Skin epidermis (tissue), 12 donors: Measurements from ENCODE around the gene COL4A6.

ENCODE experiments used
- H3K27ac ChIP-seq, 21 experiments: fragments of 200-600 bp; sonication (generic) in 11 of 21; one replicate each; pipeline ENCODE4 v1.5.0; 2020; ENCODE audit warnings: mild to moderate bottlenecking in 3 of 21, inconsistent platforms in 2 of 21, moderate library complexity in 2 of 21
- H3K4me3 ChIP-seq, 7 experiments: fragments of 200-600 bp; sonication (generic) in 2 of 7; one replicate each; pipeline ENCODE4 v1.5.0; 2020; ENCODE audit warnings: inconsistent platforms in 2 of 7, mild to moderate bottlenecking in 2 of 7, moderate library complexity in 1 of 7

Gene COL4A6

GRCh38 chrX:108169768-108170167 lies 268.5 kb downstream of the COL4A6 start:
- no peak overlapping the region for H3K4me3 ChIP-seq
- no peak overlapping the region for H3K27ac ChIP-seq

- Histone ChIP-seq H3K4me3 (no peak overlapping the region), H3K27ac (no peak overlapping the region)
These were observed 269.1 kb downstream of the COL4A6 start for GRCh38 chrX:108168961-108169740.

- H3K4me3 ChIP-seq, result no peak overlapping the region
- no peak overlapping the region for H3K27ac ChIP-seq
These were observed 270.9 kb downstream of the COL4A6 start for GRCh38 chrX:108167211-108167872.

- no peak overlapping the region for H3K27ac ChIP-seq
These were observed 272.7 kb downstream of the COL4A6 start for GRCh38 chrX:108165383-108166111.

GRCh38 chrX:108163333-108164082 lies 274.7 kb downstream of the COL4A6 start:
- H3K27ac ChIP-seq, result no peak overlapping the region
- H3K4me3 ChIP-seq, result no peak overlapping the region

More at GRCh38 chrX:108165383-108166111, 272.7 kb downstream of the COL4A6 start:
- H3K4me3 ChIP-seq, result no peak overlapping the region

GRCh38 chrX:108162265-108162664 lies 276.0 kb downstream of the COL4A6 start:
- Histone ChIP-seq H3K4me3 (no peak overlapping the region), H3K27ac (no peak overlapping the region)

GRCh38 chrX:108160309-108160708 lies 277.9 kb downstream of the COL4A6 start:
- H3K4me3 ChIP-seq, result no peak overlapping the region
- no peak overlapping the region for H3K27ac ChIP-seq

GRCh38 chrX:108159028-108159670 lies 279.1 kb downstream of the COL4A6 start:
- H3K4me3 ChIP-seq, result no peak overlapping the region
- no peak overlapping the region for H3K27ac ChIP-seq

GRCh38 chrX:108157628-108158027 lies 280.6 kb downstream of the COL4A6 start:
- Histone ChIP-seq H3K4me3 (no peak overlapping the region), H3K27ac (no peak overlapping the region)

GRCh38 chrX:108156934-108157466 lies 281.2 kb downstream of the COL4A6 start:
- H3K27ac ChIP-seq, result no peak overlapping the region

GRCh38 chrX:108156082-108156481 lies 282.1 kb downstream of the COL4A6 start:
- H3K27ac ChIP-seq, result no peak overlapping the region

More at GRCh38 chrX:108156934-108157466, 281.2 kb downstream of the COL4A6 start:
- no peak overlapping the region for H3K4me3 ChIP-seq

GRCh38 chrX:108148524-108148923 lies 289.7 kb downstream of the COL4A6 start:
- Histone ChIP-seq H3K27ac (no peak overlapping the region), H3K4me3 (no peak overlapping the region)

More at GRCh38 chrX:108156082-108156481, 282.1 kb downstream of the COL4A6 start:
- no peak overlapping the region for H3K4me3 ChIP-seq

- Histone ChIP-seq H3K27ac (no peak overlapping the region), H3K4me3 (no peak overlapping the region)
These were observed 299.2 kb downstream of the COL4A6 start for GRCh38 chrX:108138814-108139702.

GRCh38 chrX:108134724-108135123 lies 303.5 kb downstream of the COL4A6 start:
- Histone ChIP-seq H3K27ac (no peak overlapping the region), H3K4me3 (no peak overlapping the region)

GRCh38 chrX:108132876-108133275 lies 305.3 kb downstream of the COL4A6 start:
- H3K4me3 ChIP-seq, result no peak overlapping the region
- no peak overlapping the region for H3K27ac ChIP-seq

- H3K4me3 ChIP-seq, result no peak overlapping the region
- H3K27ac ChIP-seq, result no peak overlapping the region
These were observed 306.2 kb downstream of the COL4A6 start for GRCh38 chrX:108132034-108132433.

- no peak overlapping the region for H3K4me3 ChIP-seq
- H3K27ac ChIP-seq, result no peak overlapping the region
These were observed 306.8 kb downstream of the COL4A6 start for GRCh38 chrX:108131471-108131870.

GRCh38 chrX:108130889-108131288 lies 307.3 kb downstream of the COL4A6 start:
- Histone ChIP-seq H3K4me3 (no peak overlapping the region), H3K27ac (no peak overlapping the region)
